Tibial nerve (tissue), 4 donors: Measurements from ENCODE around the gene POLA2.

Experiments used
- EP300 ChIP-seq, 2 donors: sonication (generic); formaldehyde crosslinking; IDR thresholded peaks; one replicate each; pipeline ENCODE4 v1.6.1; 2017; ENCODE audit warnings: antibody characterized with exemption in 2 of 2, mild to moderate bottlenecking in 1 of 2
- POLR2A ChIP-seq, 2 donors: fragments of 450-650 bp; IDR thresholded peaks; one replicate each; pipeline ENCODE4 v1.6.1; 2017; ENCODE audit warnings: antibody characterized with exemption in 2 of 2, mild to moderate bottlenecking in 2 of 2, moderate library complexity in 2 of 2
- TF ChIP-seq, protein P1 (sequence below), 5 experiments: fragments of 200-600 bp in 3 of 5; fragments of 450-650 bp in 2 of 5; sonication (generic) in 3 of 5; IDR thresholded peaks; one replicate each; pipeline ENCODE4 v1.5.1; 2016 to 2019; ENCODE audit warnings: antibody characterized with exemption in 5 of 5, mild to moderate bottlenecking in 3 of 5, moderate library complexity in 2 of 5

DNA sequence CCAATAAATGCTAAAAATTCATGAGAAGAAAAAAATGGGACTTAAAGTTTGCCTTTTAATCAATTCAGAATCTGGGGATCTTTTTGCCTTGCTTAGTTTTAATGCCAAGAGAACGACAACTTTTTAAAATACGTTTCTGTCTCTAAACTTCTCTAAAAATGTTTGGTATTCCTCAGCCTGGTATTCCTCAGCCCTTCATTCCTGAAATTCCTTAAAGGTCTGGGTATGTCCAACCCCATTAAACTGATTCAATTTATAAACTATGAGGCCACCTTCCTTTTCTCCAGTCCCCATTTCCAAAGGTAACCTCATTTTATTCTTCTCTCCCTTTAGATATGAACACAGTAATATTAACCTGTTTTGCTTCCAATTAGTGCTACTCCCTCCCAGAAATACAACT is 16.6 kb downstream of the POLA2 start:
- TF ChIP-seq EP300 (IDR thresholded peaks at IDR 0.05) (no peak), POLR2A (IDR thresholded peaks at IDR 0.05) (no peak)
- TF ChIP-seq, protein P1, sequence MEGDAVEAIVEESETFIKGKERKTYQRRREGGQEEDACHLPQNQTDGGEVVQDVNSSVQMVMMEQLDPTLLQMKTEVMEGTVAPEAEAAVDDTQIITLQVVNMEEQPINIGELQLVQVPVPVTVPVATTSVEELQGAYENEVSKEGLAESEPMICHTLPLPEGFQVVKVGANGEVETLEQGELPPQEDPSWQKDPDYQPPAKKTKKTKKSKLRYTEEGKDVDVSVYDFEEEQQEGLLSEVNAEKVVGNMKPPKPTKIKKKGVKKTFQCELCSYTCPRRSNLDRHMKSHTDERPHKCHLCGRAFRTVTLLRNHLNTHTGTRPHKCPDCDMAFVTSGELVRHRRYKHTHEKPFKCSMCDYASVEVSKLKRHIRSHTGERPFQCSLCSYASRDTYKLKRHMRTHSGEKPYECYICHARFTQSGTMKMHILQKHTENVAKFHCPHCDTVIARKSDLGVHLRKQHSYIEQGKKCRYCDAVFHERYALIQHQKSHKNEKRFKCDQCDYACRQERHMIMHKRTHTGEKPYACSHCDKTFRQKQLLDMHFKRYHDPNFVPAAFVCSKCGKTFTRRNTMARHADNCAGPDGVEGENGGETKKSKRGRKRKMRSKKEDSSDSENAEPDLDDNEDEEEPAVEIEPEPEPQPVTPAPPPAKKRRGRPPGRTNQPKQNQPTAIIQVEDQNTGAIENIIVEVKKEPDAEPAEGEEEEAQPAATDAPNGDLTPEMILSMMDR (IDR thresholded peaks at IDR 0.05): no peak
